GM20431 (cell line): Measurements from ENCODE around the gene ING4.

Experiments
- in situ Hi-C: fragments of 300-500 bp; cut with MseI, MboI; formaldehyde crosslinking; loops from one replicate; pipeline ENCODE4 v1.15.0; 2020; ENCODE audit warnings: low sequenced_read_pairs; ENCODE audit not compliant: unreplicated experiment

ING4 gene

GRCh38 chr12:6688999-6689882, 26.3 kb upstream of the ING4 start, which contains the start of gene ZNF384:
Gene ZNF384, minus strand, starts transcription at chr12:6689375. Its CDS starts 9,855 bp downstream, at chr12:6679520.
- in situ Hi-C loops = no loop called here

- in situ Hi-C loops = no loop called here
These were observed 25.7 kb upstream of the ING4 start for GRCh38 chr12:6688543-6688998.

DNA sequence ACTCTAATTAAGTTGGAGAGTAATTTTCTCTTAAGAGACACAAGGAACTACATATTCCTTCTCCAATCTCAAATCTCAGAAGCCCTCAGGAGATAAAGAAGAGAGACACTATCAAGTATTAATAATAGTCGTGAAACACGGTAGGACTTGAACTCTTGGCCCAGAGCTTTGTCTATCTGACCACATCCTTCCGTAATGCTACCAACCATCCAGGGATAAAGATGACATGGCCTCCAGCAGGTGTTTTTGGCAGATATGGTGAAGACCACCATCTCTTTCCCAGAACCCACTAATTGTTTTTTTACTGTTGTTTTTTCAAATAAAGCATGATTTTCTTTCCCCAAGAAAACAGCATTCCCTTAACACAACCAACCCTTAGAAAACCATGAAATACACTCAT, 22.9 kb upstream of the ING4 start:
- in situ Hi-C loops = no loop called here

DNA sequence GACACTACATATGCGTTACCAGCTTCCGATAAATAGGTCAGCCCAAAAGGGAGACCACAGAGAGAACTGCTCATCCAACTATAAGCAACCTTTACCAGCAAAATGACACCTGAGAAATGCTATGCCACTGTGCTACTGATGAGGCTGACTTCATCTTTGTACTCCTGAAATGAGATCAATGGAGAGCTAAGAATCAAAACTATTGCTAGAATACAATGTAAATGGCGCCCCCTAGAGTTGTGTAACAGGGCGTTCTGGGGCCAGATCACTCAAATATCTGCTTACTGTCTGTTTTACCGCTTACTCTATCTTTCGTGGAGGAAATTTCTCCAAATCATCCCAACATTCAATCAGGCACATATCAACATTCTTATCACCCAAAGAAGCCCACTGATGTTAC, 21.7 kb upstream of the ING4 start:
- in situ Hi-C loops = no loop called here

GRCh38 chr12:6676962-6677361, 14.0 kb upstream of the ING4 start:
- in situ Hi-C loops = no loop called here

DNA sequence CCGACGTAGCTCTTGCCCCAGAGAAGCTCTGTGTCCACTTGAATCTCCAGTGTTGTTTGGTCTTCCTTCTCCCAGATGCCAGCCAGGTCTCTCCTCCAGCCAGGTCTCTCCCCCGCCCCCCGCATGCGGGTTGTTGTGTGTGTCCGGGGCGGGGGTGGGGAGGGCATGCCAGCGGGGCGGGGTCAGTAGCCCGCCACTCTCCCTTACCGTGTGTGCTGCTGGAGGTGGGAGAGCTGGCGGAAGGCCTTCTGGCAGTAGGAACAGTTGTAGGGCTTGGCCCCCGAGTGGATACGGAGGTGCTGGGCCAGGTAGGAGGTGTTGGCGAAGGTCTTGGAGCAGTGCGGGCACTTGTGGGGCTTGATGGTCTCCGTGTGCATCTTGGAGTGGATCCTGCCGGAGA, 9.2 kb upstream of the ING4 start:
- in situ Hi-C loops = no loop called here

DNA sequence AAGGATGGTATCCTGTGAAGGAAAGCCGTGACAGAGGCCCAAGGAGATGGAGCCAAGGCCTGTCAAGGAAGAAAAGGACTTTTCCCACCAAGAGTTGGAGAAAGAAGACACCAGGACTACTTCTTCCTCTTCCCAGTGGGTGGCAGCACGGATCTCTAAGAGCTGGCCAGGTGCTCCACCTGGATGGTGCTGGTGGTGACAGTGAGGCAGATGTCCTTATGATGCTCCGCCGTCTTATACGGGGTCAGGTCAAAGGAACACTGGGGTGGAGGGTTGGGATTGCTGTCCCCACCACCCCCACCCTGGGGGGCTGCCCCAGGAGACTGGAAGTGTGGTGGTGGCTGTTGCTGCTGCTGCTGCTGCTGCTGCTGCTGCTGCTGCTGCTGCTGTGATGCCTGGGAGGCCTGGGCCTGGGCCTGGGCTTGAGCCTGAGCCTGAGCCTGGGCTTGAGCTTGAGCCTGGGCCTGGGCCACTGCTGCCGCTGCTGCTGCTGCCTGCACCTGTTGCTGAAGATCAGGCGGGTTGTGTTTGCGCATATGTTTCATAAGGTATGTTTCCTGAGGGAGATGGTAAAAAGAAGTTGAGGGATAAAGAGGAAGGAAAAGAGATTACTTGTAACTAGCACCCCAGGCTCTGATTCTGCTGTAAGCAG, 4.8 kb upstream of the ING4 start:
- in situ Hi-C loops = no loop called here

DNA sequence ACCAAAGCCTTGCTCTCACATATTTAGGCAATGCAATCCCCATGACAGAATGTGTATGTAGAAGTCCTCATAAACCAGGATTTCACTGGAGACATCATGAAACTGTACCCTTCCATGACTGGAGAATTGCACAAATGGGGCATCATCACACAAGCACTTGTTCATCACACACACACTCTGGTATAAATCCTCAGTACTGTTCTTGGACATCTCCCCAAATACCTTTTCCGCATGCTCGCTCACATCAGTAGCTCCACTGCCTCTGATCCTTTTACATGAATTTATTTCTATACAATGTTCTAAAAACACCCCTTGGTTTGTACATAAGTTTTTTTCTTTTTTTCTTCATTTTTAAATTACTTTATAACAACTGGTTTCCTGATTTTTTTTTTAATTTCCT, 3.3 kb upstream of the ING4 start:
- in situ Hi-C loops = no loop called here

GRCh38 chr12:6664902-6665301, 2.0 kb upstream of the ING4 start:
- in situ Hi-C loops = no loop called here

GRCh38 chr12:6662602-6662905, 365 bp downstream of the ING4 start:
- in situ Hi-C loops = no loop called here

DNA sequence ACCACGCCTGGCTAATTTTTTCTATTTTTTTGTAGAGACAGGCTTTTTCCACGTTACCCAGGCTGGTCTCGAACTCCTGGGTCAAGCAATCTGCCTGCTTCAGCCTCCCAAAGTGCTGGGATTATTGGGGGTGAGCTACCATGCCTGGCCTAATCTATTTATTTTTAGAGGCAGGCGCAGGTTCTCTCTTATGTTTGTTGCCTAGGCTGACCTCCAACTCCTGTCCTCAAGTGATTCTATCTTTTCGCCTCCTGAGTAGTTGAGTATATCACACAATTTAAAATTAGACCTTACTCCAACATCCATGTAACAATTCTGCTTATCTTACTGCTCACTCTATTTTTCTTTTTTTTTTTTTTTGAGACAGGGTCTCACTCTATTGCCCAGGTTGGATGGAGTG, 8.9 kb downstream of the ING4 start:
- in situ Hi-C loops = no loop called here

DNA sequence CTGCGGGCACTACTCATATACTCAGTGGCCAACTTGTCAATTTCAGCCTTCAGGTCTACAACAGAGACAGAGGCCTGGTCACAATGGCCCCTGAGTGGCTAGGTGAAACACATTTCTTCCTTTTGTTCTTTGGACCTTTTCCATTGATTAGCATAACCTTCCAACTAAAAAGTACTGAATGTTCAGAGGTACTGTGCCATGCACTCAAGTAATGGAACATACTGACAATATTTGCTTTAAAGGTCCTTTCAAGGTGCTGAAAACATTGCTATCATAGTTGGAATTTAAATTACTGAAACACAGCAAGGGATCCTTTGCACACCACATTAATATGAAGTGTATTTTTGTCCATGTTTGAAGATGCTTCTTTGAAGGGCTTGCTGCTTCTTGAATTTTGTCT, 9.6 kb downstream of the ING4 start:
- in situ Hi-C loops = no loop called here

DNA sequence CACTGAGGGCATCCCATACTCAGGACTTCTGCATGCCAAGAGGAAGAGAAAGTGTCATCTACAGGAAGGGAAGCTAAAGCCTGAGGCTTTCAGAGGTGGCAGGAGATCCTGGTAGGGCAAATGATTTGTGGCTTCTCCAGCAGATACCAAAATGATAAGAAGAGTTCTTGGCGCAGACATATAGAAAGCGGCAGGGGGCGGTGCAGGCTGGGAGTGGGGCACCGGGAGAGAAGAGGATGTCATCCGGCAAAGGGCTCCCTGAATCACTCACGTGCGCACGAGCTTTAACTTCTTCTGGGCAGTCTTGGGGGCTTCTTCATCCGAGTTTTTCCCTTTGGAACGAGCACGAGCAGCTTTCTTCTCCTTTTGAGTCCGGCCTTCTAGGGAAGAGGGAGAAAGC, 10.5 kb downstream of the ING4 start:
- in situ Hi-C loops = no loop called here

DNA sequence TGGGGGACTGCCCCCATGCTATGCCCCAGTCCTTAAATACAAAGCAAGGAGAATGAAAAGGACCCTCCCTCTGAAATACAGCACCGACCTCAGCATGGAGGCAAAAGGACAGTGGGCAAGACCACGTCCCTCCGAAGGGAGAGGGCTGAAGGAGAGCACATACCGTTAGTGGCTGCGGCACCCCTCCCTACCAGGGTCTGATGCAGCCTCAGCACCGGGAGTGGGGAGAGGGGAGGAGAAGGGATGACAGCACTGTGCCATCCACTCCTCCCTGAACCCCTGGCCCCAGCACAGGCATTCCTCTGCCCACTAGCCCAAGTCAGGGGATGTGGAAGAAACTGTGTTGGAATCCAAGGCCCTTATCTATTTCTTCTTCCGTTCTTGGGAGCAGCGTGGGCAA, 12.1 kb downstream of the ING4 start:
- in situ Hi-C loops = no loop called here

- in situ Hi-C loops = no loop called here
These were observed 15.8 kb downstream of the ING4 start, which contains the start of gene ACRBP for GRCh38 chr12:6647083-6647604. Gene ACRBP, minus strand, starts transcription at chr12:6647432. Its CDS starts 66 bp downstream, at chr12:6647366.

- in situ Hi-C loops = no loop called here
These were observed 16.4 kb downstream of the ING4 start for GRCh38 chr12:6646276-6647082.

- in situ Hi-C loops = no loop called here
These were observed 18.0 kb downstream of the ING4 start for GRCh38 chr12:6644903-6645302.

GRCh38 chr12:6644257-6644596, 18.7 kb downstream of the ING4 start:
- in situ Hi-C loops = no loop called here

GRCh38 chr12:6643569-6644256, 19.2 kb downstream of the ING4 start:
- in situ Hi-C loops = no loop called here

GRCh38 chr12:6641131-6641530, 21.8 kb downstream of the ING4 start:
- in situ Hi-C loops = no loop called here
